Thoracic aorta (tissue), 2 donors: ENCODE results near the gene GAN. TPM values are rescaled to one million over a fixed set of nuclear protein-coding genes. Genes with fewer than 3 reads are reported as not detected.

Experiments
- ATAC-seq: fragments of 150-250 bp; one replicate; pipeline ENCODE4 v1.8.0; 2017; ENCODE audit warnings: low read depth; ENCODE audit not compliant: insufficient number of reproducible peaks, low FRiP score
- DNase-seq: peaks from one replicate; pipeline ENCODE4 v3.0.0-alpha.2; 2020; ENCODE audit warnings: low spot score
- H3K27ac ChIP-seq, 2 donors: fragments of 200-600 bp; sonication (generic); 1 replicate in 1 of 2; 2 replicates in 1 of 2; pipeline ENCODE4 v1.5.1; 2016; ENCODE audit warnings: mild to moderate bottlenecking in 2 of 2, moderate library complexity in 2 of 2
- H3K27me3 ChIP-seq: fragments of 200-600 bp; sonication (generic); replicated peaks from 2 replicates; pipeline ENCODE4 v1.6.0; 2016; ENCODE audit warnings: mild to moderate bottlenecking; ENCODE audit not compliant: insufficient read depth
- H3K36me3 ChIP-seq: fragments of 200-600 bp; sonication (generic); one replicate; pipeline ENCODE4 v1.5.1; 2016
- H3K4me1 ChIP-seq, 2 donors: fragments of 200-600 bp; sonication (generic); 1 replicate in 1 of 2; 2 replicates in 1 of 2; pipeline versions ENCODE4 v1.5.1 to v1.6.0; 2016; ENCODE audit warnings: low read depth in 2 of 2, mild to moderate bottlenecking in 1 of 2; ENCODE audit not compliant: control insufficient read depth in 1 of 2
- H3K4me3 ChIP-seq: fragments of 200-600 bp; sonication (generic); 2 replicates; pipeline ENCODE4 v1.5.1; 2016; ENCODE audit warnings: mild to moderate bottlenecking
- H3K9me3 ChIP-seq: fragments of 200-600 bp; sonication (generic); 2 replicates; pipeline ENCODE4 v1.5.1; 2016
- total RNA-seq, 2 donors: library from RNA; depleted of rRNA; stranded (reverse); fragments of >200 nt; gene quantifications; one replicate each; pipeline versions ENCODE4 v1.1.0 to v1.2.3, GENCODE V29; 2016
- TF ChIP-seq, protein P1 (sequence below): fragments of 200-600 bp; sonication (generic); IDR thresholded peaks from one replicate; pipeline ENCODE4 v1.5.1; 2019; ENCODE audit warnings: antibody characterized with exemption

Gene GAN
- total RNA-seq, 2 donors from 2014 or later: 7.4 to 10.1 TPM

DNA sequence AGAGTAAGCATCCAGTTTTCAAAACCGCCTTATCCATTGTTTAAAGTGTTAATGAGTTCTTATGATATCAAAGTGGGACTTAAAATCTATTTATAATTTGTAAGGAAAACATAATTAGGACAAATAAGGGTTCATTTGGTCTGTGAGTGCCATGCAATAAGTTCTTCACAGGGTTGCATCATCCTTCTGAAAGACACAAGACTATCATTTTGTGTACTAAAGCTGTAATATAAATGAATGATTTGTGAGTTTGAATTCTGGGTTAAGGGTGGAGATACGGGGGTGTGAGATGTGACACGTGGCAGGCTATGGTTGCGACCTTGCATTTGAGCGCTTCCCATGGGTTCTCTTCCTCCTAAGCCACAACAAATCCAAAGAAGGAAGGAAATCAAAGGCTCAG is 6.8 kb downstream of the GAN start:
- H3K4me3 ChIP-seq: no peak overlapping the region
- H3K27ac ChIP-seq: no peak overlapping the region
- no peaks in the 10 kb centered on the region for H3K36me3 ChIP-seq
- H3K27me3 ChIP-seq: no peaks in the 10 kb centered on the region
- TF ChIP-seq, protein P1, sequence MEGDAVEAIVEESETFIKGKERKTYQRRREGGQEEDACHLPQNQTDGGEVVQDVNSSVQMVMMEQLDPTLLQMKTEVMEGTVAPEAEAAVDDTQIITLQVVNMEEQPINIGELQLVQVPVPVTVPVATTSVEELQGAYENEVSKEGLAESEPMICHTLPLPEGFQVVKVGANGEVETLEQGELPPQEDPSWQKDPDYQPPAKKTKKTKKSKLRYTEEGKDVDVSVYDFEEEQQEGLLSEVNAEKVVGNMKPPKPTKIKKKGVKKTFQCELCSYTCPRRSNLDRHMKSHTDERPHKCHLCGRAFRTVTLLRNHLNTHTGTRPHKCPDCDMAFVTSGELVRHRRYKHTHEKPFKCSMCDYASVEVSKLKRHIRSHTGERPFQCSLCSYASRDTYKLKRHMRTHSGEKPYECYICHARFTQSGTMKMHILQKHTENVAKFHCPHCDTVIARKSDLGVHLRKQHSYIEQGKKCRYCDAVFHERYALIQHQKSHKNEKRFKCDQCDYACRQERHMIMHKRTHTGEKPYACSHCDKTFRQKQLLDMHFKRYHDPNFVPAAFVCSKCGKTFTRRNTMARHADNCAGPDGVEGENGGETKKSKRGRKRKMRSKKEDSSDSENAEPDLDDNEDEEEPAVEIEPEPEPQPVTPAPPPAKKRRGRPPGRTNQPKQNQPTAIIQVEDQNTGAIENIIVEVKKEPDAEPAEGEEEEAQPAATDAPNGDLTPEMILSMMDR: no peak
- DNase-seq: no peak
- H3K4me1 ChIP-seq: no peaks in the 10 kb centered on the region
- no peaks in the 10 kb centered on the region for H3K9me3 ChIP-seq
- no peak for ATAC-seq

DNA sequence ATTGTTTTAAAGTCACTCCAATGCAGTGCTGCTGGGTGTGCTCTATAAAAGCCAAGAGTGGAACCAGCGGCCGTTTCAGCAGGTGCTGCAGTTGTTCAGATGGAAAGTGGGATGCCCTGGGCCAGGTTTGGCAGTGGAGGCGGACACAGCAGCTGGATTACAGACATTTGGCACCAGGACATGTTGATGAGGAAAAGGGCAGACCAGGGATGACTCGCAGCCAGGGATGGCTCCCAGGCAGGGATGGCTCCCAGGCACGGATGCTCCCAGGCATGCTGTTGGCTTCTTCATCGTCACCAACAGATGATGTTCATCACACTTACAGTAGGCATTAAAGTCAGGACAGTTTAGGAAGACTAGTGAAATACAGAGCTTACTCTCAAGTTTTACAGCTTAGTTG is 10.0 kb downstream of the GAN start:
- Histone ChIP-seq H3K27ac (no peak overlapping the region), H3K9me3 (no peaks in the 10 kb centered on the region), H3K4me3 (no peak overlapping the region), H3K36me3 (no peaks in the 10 kb centered on the region), H3K27me3 (no peaks in the 10 kb centered on the region), H3K4me1 (no peaks in the 10 kb centered on the region)
- ATAC-seq: no peak
- DNase-seq: no peak
- TF ChIP-seq, protein P1: no peak

DNA sequence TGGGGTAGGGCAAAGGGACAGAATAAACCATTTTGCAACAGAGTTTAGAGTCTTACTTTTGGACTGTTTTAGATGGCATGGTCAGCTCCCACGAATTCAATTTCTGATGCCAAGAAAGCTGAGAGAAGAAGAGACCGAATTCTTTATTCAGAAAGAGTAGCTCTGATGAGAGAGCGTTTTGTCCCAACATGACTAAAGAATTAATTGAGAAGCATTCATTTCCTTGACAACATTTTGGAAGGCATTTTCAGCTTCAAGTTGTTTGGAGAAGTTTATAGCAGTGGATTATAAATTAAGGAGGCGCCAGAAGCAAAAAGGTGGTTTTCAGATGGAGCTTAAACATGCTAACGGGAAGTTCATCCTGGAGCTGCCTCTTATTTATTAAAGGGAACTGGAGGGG is 12.2 kb downstream of the GAN start:
- Histone ChIP-seq H3K27me3 (no peaks in the 10 kb centered on the region), H3K4me1 (no peaks in the 10 kb centered on the region), H3K4me3 (no peak overlapping the region), H3K27ac (no peak overlapping the region), H3K9me3 (no peaks in the 10 kb centered on the region), H3K36me3 (no peaks in the 10 kb centered on the region)
- ATAC-seq: no peak
- DNase-seq: no peak
- TF ChIP-seq, protein P1: no peak

DNA sequence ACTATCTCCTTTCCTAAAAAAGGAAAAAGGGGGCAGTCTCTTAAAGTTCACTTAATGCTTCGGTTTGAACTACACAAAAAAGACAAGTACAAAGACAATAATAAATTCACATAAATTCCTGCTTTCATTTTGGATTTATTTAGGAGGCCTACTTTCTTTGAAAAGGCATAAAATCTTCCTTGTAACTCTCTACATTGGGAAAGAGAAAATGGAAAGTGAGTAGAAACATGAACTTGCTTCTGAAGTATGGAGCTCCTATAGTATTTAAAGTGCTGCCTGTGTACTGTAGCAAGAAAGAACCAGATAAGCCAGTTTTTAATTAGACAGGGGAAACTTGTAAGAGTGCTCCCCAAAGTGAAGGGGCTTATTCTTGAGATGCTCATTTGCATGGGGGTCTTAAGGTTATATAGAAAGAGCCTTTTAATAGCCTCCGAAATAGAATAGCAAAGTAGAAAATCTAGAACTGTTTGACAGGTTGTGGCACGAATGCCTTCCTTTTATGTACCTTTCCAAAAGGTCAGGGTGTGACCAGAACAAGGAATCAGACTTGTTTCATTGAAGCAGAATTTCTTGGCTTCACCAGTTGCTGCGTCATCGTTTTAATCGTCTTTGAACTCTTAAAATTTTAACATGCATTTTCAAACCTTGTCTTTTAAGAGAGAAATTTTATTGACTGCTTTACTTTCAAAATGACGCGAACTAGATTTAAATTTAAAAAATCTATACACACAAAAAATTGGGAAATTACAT is 12.9 kb downstream of the GAN start:
- no peaks in the 10 kb centered on the region for H3K27me3 ChIP-seq
- no peaks in the 10 kb centered on the region for H3K4me1 ChIP-seq
- DNase-seq: no peak
- H3K9me3 ChIP-seq: no peaks in the 10 kb centered on the region
- no peaks in the 10 kb centered on the region for H3K36me3 ChIP-seq
- ATAC-seq: no peak
- H3K4me3 ChIP-seq: no peak overlapping the region
- no peak overlapping the region for H3K27ac ChIP-seq
- TF ChIP-seq, protein P1: no peak

DNA sequence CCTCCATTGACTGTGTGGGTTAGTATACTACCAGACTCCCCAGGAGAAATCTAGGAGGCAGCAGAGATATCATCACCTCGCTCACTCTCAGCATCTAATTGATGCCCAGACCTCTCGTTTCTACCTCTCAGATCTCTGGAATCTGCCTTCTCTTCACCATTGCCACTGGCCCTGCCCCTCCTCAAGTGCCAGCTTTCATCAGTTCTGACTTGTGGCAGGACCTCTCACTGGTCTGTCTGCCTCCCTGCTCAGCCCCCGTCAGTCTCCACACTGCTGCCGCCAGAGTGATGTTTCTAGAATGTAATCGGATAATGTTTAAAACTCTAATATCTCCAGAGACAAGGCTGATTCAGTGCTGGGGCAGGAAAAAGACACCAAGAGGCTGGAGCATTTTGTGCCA is 15.2 kb downstream of the GAN start:
- DNase-seq: no peak
- Histone ChIP-seq H3K9me3 (no peaks in the 10 kb centered on the region), H3K4me3 (no peak overlapping the region), H3K4me1 (no peaks in the 10 kb centered on the region), H3K27me3 (no peaks in the 10 kb centered on the region), H3K27ac (no peak overlapping the region), H3K36me3 (no peaks in the 10 kb centered on the region)
- TF ChIP-seq, protein P1: no peak
- ATAC-seq: no peak
